GM12878 (cell line): ENCODE data around the gene MGA. TPM values are rescaled to one million over a fixed set of nuclear protein-coding genes. Genes with fewer than 3 reads are reported as not detected.
A peak's percentile ranks its signal among the peaks of the same experiment; 100 is the strongest.

Experiments used
- CHD1 ChIP-seq: IDR thresholded peaks from 2 replicates; pipeline ENCODE4 v1.6.1; 2012; ENCODE audit warnings: low read depth, low read length, improper control_type of control experiment
- HDGF ChIP-seq: fragments of 450-650 bp; IDR thresholded peaks from 2 replicates; pipeline ENCODE4 v1.6.1; 2016; ENCODE audit warnings: antibody characterized with exemption
- RCOR1 ChIP-seq: conservative IDR thresholded peaks from 2 replicates; pipeline ENCODE4 v1.6.1; 2012; ENCODE audit warnings: low read depth, low read length, improper control_type of control experiment
- RELA ChIP-seq: fragments of 450-650 bp; IDR thresholded peaks from 2 replicates; pipeline ENCODE4 v1.8.0; 2014; ENCODE audit warnings: borderline replicate concordance; ENCODE audit not compliant: partially characterized antibody
- SMARCA5 ChIP-seq: fragments of 450-650 bp; IDR thresholded peaks from 2 replicates; pipeline ENCODE4 v1.6.1; 2017; ENCODE audit warnings: mild to moderate bottlenecking
- STAT1 ChIP-seq: fragments of 450-650 bp; conservative IDR thresholded peaks from 2 replicates; pipeline ENCODE4 v1.6.1; 2014; ENCODE audit warnings: antibody characterized with exemption, mild to moderate bottlenecking
- TARDBP ChIP-seq: IDR thresholded peaks from 2 replicates; pipeline ENCODE4 v1.6.1; 2016; ENCODE audit warnings: borderline replicate concordance
- WRNIP1 ChIP-seq: IDR thresholded peaks from 2 replicates; pipeline ENCODE4 v1.6.1; 2011; ENCODE audit warnings: low read depth, low read length, improper control_type of control experiment, borderline replicate concordance
- ZSCAN29 ChIP-seq: fragments of 450-650 bp; IDR thresholded peaks from 2 replicates; pipeline ENCODE4 v1.6.1; 2017; ENCODE audit warnings: mild to moderate bottlenecking, moderate library complexity
- polyA plus RNA-seq, 11 experiments: library from polyadenylated mRNA; depleted of rRNA in 4 of 11; unstranded in 6 of 11; stranded (reverse) in 5 of 11; fragments of >200 nt; fragmentation: Nextera tagmentation in 4 of 11; fragmentation: Illumina TruSeq in 1 of 11; extraction: Ambion mirVana in 4 of 11; extraction: Trizol in 1 of 11; gene quantifications; 1 replicate in 1 of 11; 2 replicates in 10 of 11; pipeline versions ENCODE4 v1.2.1 to v1.2.3, GENCODE V29; 2011 to 2016; ENCODE audit warnings: inconsistent platforms in 2 of 11, missing spikeins in 2 of 11, low read depth in 1 of 11
- total RNA-seq, 4 experiments: library from RNA; depleted of rRNA in 3 of 4; stranded (reverse); fragments of >200 nt in 3 of 4; fragmentation: Illumina TruSeq in 1 of 4; extraction: Trizol in 1 of 4; gene quantifications; 2 replicates each; pipeline versions ENCODE4 v1.2.1 to v1.2.3, GENCODE V29; 2013 to 2021
- TF ChIP-seq, protein P1 (sequence below): IDR thresholded peaks from 2 replicates; pipeline ENCODE4 v1.6.1; 2011; ENCODE audit warnings: mild to moderate bottlenecking, low read depth, low read length, moderate library complexity; ENCODE audit not compliant: insufficient replicate concordance
- TF ChIP-seq, protein P2 (sequence below): fragments of 450-650 bp; IDR thresholded peaks from 2 replicates; pipeline ENCODE4 v1.6.1; 2017; ENCODE audit warnings: low read depth, mild to moderate bottlenecking, moderate library complexity
- TF ChIP-seq, protein P3 (sequence below), 3 experiments: IDR thresholded peaks in 2 of 3; conservative IDR thresholded peaks in 1 of 3; 2 replicates each; pipeline ENCODE4 v1.5.1; 2011; ENCODE audit warnings: low read depth in 3 of 3, low read length in 3 of 3, mild to moderate bottlenecking in 3 of 3, control low read depth in 2 of 3, moderate library complexity in 2 of 3, inconsistent platforms in 1 of 3, mixed read lengths in 1 of 3; ENCODE audit not compliant: control insufficient read depth in 2 of 3, insufficient read depth in 1 of 3; ENCODE audit errors: extremely low read depth in 1 of 3

Gene MGA
- total and polyA plus RNA-seq, 10 of the 15 experiments (the other 5 are each of a cell fraction or from before 2014, with no cell fraction given) = 2.6 to 29.6 (median 17.0) TPM

DNA sequence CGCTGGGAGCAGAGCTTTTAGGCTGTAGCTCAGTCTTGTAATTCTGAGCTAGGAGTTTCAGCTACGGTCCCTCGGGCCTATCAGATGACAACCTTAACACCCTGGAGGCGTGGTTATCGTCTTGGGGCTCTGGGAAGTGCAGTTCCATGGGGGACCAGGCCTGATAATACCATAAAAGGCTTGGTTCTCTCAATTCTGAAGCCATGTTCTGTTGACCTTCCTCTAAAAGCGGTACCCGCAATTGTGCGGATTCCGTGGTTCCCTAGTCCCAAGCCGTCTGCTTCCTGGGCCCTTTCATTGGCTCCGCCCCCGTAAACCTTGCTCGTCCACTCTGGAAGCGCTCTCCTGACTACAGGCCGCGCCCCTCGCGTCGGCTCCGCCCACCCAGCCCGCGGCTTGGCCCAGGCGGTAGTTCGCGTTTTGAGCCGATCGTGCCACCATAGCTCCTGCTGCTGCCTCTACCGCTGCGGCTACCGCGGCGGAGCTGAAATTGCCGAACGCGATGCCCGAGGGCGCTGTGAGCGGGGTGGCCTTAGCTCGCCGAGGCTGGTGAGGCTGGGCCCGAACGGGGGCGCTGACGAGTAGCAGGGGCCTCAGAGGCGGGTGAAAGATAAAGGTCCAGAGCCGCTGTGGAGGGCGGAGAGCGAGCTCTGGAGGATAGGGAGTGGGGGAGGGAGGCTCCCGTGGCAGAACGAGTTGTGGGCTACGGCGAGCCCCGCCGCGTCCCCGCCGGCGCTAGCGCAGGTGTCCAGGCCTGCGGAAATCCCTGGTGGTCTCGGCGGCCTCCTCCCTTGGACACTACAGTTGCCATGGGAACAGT is 114.1 kb downstream of the MGA start, which contains the start of gene MAPKBP1 (continued):
- TF ChIP-seq STAT1 = peak; percentile 64; the same call in 1 of the 2 replicates
- TF ChIP-seq HDGF = peak; percentile 96
- 0 out of 2 replicates have a peak, but pooled peaks have one; percentile 55 for TF ChIP-seq CHD1
- TF ChIP-seq RCOR1 = peak; percentile 73; the same call in 1 of the 2 replicates
- peak; percentile 98 for TF ChIP-seq SMARCA5
- TF ChIP-seq TARDBP = peak; percentile 35; the same call in 1 of the 2 replicates
- no peak for TF ChIP-seq WRNIP1
- TF ChIP-seq, protein P1, sequence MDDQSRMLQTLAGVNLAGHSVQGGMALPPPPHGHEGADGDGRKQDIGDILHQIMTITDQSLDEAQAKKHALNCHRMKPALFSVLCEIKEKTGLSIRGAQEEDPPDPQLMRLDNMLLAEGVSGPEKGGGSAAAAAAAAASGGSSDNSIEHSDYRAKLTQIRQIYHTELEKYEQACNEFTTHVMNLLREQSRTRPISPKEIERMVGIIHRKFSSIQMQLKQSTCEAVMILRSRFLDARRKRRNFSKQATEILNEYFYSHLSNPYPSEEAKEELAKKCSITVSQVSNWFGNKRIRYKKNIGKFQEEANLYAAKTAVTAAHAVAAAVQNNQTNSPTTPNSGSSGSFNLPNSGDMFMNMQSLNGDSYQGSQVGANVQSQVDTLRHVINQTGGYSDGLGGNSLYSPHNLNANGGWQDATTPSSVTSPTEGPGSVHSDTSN = no peak
- TF ChIP-seq, protein P2, sequence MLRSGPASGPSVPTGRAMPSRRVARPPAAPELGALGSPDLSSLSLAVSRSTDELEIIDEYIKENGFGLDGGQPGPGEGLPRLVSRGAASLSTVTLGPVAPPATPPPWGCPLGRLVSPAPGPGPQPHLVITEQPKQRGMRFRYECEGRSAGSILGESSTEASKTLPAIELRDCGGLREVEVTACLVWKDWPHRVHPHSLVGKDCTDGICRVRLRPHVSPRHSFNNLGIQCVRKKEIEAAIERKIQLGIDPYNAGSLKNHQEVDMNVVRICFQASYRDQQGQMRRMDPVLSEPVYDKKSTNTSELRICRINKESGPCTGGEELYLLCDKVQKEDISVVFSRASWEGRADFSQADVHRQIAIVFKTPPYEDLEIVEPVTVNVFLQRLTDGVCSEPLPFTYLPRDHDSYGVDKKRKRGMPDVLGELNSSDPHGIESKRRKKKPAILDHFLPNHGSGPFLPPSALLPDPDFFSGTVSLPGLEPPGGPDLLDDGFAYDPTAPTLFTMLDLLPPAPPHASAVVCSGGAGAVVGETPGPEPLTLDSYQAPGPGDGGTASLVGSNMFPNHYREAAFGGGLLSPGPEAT = peak; percentile 71
- no peak for TF ChIP-seq RELA
- TF ChIP-seq, protein P3, sequence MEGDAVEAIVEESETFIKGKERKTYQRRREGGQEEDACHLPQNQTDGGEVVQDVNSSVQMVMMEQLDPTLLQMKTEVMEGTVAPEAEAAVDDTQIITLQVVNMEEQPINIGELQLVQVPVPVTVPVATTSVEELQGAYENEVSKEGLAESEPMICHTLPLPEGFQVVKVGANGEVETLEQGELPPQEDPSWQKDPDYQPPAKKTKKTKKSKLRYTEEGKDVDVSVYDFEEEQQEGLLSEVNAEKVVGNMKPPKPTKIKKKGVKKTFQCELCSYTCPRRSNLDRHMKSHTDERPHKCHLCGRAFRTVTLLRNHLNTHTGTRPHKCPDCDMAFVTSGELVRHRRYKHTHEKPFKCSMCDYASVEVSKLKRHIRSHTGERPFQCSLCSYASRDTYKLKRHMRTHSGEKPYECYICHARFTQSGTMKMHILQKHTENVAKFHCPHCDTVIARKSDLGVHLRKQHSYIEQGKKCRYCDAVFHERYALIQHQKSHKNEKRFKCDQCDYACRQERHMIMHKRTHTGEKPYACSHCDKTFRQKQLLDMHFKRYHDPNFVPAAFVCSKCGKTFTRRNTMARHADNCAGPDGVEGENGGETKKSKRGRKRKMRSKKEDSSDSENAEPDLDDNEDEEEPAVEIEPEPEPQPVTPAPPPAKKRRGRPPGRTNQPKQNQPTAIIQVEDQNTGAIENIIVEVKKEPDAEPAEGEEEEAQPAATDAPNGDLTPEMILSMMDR (IDR thresholded peaks at IDR 0.05 in 2 of 3, conservative IDR thresholded peaks at IDR 0.05 in 1 of 3; ENCODE audit: control insufficient read depth in 2 of 3, extremely low read depth in 1 of 3, insufficient read depth in 1 of 3, low read depth in 3 of 3, low read length in 3 of 3) = peak; percentile 85 to 98 (median 87)
- TF ChIP-seq ZSCAN29 = 0 out of 2 replicates have a peak, but pooled peaks have one; percentile 12
